HPDE6-E6E7 (cell line): ENCODE measurements around the gene EIF2B2.

Source experiments
- DNase-seq: peaks from one replicate; pipeline ENCODE4 v3.0.0; 2011; ENCODE audit warnings: missing footprints; ENCODE audit errors: extremely low spot score

The EIF2B2 gene

DNA sequence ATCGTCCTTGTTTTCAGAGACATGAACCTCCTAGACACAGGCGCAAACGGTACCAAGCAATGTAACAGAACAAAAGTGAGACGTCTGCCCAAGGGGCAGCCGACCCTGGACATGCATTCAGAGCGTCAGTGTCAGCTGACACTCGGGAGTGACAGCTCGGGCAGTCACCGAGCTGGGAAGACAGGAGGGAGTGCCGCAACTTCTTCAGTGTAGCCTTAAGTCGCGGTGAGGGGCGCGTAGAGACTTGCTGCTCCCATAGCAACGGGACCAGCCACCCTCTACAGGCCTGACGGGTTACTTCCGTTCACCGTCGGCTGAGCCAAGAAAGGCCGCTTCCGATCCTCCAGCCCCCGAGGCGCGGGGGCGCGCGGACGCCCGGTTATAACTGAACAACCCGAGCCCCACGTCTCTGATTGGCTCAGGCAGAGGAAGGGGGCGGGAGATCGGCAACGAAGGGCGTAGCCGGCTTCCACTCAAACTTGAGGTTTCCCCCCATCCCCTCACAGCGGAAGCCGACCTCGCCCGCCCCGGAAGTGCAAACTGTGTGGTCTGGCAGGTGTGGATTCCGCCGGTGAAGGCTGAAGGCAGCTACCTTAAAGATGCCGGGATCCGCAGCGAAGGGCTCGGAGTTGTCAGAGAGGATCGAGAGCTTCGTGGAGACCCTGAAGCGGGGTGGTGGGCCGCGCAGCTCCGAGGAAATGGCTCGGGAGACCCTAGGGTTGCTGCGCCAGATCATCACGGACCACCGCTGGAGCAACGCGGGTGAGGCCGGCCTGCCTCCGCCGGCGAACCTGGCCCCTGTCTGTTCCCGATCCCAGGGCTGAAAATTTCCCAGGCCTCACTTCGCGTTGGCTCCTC is at the start of gene EIF2B2:
Gene EIF2B2, plus strand, starts transcription at position 530 of the 858 bp plus-strand sequence. Its CDS starts 70 bp downstream, at position 600.
- DNase-seq: peak; percentile 97

DNA sequence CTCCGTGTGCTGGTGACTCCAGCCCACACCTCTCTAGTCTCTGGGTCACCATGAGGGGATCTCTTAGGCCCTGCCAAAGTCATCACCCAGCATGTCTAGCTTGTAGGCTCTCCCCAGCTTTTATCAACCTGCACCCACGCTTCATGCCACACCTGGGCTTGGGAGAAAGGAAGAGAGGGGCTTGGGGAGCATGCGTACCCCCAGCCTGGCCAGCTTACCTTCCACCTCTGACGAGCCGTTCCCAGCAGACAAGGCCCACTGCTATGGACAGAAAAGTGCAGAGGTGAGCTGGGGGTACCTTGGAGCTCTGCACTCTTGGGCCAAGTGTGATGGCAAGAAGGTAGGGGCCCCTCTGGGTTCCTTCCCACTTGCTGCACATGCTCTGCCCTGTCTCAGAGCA is 49.0 kb upstream of the EIF2B2 start:
- DNase-seq: no peak

DNA sequence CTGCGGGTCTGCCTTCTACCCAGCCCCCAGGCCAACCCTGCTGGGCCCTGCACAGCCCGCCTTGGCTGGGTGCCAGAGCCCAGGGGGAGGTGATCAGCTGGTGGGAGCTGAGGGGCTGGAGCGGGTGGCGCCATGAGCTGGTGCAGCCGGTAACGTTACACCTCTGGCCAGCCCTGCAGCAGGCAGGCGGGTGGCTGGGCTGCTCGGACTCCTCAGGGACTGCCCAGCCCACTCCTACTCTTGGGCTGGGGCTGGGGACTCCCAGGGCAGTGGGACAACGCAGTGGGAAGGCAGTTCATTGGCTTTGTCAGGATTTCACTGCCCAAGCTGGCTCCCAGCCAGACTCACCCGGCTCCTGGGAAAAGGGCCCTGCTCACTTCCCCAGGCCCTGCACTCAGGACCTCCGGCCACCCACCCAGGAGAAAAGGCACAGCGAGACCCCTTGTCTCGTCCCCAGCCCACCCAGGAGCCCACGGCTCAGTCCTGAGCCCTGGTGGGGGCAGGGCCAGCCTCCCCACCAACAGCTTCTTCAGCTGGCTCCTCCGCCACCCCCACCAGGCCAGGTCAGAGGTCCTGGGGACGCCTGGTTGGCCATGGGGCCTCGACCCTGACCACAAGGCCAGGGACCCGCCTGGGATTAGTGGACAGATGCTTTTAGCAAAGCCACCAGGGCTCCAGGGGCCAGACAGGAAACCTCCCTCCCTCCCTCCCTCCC is 48.3 kb upstream of the EIF2B2 start:
- no peak for DNase-seq

DNA sequence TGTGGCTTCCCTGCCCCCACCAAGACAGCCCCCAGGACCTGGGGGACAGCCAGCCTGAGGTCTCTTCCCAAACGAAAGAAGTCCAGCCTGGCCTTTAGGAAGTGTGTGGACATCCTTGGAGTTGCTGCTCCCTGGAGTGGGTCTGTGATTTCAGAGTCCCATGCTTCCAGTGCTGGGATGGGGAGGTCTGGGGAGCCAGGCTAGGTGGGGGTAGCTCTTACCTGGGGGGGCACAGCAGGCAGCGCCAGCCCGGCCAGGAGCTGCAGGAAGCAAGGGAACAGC is 47.8 kb upstream of the EIF2B2 start:
- no peak for DNase-seq

DNA sequence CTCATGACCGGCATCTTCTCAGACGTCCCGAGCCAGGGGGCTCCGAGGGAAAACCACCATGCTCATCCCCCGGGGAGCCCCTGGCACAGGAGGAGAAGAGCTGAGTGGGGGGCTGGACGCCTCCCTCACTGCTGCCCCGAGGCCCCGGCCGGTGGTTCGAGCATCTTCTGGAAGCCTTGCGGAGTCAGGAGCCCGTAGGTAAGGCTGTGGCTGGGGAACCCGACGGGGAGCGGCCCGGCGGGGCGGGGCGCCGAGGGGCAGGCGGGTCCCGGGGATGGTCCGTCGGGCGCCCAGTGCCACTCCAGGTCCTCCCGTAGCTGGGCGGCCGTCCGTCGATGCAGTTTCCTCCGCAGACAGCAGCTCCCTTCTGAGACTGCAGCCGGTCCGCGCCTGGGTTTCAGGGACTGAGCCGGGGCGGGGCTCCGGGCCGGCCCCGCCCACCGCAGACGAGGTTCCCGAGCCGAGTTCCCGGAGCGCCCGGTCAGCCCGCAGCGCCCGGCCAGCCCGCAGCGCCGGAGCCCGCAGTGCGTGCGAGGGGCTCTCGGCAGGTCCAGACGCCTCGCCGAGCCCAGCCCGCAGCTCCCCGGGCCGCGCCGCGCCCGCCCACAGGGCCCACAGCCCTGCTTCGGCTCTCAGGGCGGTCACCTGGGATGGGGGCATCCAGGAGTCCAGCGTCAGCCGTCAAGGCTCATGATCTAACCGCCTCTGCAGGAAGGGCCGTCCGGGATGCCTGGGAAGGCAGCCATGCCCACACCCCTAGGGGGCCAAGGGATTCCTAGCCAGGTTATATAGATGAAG is 47.3 kb upstream of the EIF2B2 start, which contains the start of gene PGF:
Gene PGF, minus strand, starts transcription at position 369 of the 798 bp plus-strand sequence. Its CDS starts 355 bp downstream, at position 14.
- DNase-seq: peak; percentile 49

DNA sequence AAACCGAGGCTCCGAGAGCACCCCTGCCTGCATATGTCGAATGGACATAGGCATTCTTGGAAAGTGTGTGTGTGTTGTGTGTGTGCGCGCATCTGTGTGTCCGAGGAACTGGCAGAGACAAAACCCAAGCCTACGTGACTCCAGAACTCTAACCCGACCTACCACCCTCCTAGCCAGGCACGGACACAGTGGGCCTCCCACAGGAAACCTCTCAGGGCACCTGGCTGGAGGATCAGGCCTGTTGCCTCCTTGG is 46.8 kb upstream of the EIF2B2 start:
- no peak for DNase-seq

DNA sequence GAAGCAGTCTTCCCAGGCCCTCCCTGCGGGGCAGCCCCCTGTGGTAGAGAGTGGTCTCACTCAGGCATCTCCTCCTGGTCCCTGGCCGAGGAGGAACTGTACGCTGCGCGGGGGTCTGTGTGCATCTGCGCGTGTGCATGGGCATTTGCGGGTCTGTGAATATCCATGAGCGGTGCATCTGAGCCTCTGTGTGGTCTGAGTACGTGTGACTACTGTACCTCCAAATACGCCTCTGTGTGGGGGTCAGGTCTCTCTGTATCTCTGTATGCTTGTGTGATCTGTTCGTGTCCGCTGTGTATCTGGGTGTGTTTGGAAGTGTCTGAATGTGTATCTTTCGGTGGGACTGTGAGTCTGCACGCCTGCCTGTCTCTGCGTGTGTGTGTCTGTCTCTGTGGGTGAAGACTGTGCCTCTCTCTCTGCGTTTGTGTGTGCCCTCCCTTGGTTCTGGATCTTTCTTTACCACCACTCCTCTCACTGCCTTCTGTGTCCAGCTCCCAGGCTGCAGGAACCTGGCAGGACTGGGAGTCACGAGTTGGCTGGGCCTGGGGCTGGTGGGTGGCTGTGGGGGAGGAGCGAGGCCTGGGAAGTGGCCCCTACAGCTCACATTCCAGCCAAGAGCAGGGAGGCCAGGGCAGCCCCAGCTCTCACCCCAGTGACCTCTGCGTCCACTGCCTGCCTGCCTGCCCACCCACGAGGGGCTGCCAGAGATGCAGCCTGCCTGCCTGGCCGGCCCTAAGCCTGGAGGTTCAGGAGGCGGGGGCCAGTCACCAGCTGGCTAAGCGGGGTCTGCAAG is 46.2 kb upstream of the EIF2B2 start:
- DNase-seq: no peak

DNA sequence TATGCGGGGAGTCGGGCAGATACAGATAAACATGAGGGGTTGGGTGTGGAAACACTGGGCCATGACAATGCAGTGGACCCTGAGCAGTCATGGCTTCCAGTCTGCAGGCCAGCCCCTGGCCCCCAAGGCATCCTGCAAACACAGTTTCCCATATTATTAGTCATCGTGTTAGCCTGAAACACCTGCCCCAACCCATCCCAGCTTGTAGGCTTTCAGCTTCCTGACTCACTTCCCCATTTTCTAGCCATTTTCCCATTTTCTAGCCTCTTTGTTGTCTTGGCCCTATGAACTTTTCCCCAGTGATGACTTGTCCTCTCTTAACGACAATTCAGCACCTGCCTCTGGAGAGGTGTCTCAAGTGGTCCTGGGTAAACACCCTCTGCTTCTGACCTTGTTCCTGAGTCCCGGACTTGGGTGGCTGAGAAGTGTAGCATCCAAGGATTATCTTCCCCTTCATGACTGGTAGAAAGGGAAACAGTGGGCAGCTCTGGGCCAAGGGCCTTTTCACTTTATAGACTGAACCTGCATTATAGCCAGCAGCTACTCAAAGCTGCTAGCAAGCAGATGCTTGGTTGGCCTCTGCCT is 43.0 kb upstream of the EIF2B2 start:
- peak; percentile 59 for DNase-seq

DNA sequence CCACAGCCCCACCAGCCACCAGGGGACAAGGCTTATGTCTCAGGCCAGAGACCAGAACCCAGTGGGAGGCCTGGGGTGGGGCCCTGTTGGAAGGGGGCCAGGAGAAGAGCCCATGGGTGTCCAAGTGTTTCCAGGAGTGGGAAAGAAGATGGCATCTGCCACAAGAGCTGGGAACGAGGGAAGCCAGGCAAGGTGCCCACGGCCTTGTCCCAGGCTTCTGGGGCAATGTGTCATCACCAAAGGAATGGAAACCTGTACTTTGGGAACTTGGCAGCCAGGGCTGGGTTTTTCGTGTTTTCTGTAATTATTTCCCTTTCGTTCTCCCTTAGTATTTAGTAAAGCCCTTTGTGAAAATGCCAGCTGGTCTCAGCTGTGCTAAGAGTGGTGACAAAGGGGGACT is 42.0 kb upstream of the EIF2B2 start:
- DNase-seq: no peak

DNA sequence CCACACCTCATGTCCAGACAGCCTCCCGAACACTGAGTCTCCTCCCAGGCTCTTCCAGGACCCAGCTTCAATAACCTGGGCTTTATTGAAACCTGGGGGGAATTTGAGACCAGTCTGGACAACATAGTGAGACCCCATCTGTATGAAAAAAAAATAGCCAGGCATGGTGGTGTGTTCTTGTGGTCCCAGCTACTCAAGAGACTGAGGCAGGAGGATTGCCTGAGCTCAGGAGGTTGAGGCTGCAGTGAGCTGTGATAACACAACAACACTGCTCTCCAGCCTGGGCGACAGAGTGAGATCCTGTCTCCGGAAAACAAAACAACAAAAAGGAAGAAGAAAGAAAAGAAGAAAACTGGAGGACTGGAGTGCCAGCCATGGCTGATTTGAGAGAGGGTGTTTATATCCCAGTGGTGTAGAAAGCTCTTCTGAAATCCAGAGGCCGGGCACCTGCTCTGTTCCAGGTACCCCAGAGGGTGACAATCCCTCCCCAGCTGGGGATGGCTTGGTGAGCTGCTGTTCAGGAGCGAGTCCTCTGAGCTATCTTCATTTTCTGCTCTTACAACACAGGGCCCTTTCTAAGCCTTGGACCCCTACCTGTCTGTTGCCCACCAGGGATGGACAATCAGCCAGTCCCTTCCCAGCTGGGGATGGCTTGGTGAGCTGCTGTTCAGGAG is 41.3 kb upstream of the EIF2B2 start:
- no peak for DNase-seq

DNA sequence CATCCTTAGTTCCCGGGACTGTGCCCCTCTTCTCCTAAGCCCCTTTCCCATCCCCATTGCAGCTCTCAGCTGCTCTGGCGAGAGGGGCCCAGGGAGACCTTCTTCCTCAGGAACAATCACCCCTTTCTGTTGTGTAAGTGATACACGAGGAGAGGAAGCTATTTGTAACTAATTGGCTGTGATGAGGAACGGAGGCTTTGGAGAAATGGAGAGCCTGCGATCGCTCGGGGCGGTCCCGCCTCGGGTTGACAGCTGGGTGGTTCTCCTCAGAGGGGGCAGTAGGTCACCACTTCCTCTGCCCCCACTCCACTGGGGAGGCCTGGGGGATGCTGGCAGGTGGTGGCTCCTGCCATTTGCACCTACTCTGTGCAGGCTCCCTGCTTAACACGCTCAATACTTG is 40.7 kb upstream of the EIF2B2 start:
- DNase-seq: no peak

DNA sequence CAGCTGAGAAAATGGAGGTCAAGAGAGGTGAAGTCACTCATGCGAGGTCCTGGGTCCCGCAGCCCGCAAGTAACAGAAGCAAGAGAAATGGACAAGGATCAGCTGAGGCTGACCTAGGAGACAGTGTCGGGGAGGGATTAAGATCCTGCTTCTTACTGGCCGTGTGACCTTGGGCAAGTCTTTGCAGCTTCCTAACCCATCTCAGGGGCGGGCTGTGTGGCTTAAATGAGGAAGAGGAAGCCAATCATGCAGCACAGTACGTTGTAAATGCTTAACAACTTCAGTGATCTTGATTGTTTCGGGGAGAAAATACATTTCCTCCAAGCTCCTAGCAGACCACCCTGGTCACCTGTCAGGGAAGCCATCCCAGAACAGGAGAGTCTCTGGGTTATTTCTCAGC is 40.2 kb upstream of the EIF2B2 start:
- no peak for DNase-seq

DNA sequence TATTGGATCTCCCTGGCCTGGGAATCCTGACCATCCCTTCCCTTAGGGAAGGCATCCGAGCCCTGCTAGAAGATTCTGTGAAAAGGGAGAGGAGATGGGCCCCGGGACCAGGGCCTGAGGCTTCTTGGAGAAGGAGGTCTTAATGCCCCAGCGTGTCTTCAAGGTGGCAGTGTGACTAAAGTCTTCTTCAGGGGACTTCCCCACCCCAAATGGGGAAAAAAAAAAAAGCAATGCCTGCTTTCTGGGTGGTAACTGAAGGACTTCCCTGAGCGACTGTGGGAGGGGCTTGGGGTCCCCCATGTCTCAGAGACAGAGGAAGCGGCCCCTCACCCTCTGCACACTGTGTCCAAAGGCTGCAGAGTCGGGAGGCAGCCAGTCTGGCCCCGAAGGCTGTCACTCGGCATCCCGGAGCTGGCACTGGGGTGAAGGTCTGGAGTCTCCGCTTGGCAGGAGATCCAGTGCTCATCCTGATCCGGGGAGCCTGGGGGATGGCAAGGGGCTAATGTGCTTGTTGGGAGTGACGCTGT is 39.5 kb upstream of the EIF2B2 start:
- no peak for DNase-seq

DNA sequence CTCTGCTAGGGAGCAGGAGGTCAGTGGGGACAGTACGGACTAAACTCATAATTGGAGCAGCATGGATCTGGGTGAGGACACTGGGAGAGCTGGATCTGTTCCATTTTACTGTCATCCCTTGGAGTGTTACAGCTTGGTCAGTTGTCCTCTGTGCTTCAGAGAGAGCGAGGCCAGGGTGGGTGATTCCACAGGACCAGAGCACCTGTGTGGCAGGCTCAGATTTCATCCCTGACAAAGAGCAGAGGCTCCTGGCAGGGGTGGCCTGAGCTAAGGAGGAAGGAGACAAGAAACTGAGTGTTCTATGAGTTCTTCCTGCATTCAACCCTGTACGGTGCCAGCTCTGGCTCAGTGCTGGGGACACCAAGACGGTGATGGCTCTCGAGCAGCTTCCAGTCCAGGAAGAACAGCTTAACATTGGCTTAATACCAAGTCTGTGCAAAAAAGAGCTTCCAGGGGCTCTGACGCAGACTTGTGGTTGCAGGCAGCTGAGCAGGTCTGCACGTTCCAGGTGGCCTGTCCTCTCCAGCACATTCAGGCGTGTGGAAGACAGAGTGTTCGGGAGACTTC is 38.9 kb upstream of the EIF2B2 start:
- DNase-seq: no peak

DNA sequence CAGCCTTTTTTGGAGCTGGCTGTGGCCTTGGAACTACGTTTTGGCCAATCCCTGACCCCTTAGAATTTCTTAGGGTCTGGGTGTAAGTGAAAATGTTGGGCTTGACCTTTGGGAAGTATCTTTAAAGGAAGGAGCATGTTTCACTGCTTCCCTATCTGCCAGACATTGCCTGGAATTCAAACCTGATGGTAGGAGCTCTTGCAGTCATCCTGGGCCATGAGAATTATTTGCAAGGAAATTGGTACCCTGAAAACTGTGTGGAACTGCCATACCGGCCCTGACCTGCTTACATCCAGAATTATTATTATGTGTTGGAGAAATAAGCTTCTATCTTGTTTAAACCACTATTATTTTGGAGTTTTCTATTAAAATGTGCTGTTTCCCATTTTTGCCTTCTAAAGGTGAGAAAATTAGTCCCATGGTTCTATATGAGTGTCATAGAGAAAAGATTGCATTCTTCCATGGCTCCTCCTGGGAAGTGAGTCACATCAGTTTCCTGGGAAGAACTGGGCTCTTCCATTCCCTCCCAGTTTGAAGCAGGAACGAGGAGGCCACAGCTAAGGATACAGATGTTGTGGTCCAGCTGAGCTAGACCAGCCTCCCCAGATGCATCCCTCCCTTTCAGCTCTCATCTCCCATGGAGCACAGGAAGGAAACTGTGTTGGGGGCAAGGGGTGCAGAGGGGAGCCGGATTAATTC is 37.8 kb upstream of the EIF2B2 start:
- DNase-seq: no peak

DNA sequence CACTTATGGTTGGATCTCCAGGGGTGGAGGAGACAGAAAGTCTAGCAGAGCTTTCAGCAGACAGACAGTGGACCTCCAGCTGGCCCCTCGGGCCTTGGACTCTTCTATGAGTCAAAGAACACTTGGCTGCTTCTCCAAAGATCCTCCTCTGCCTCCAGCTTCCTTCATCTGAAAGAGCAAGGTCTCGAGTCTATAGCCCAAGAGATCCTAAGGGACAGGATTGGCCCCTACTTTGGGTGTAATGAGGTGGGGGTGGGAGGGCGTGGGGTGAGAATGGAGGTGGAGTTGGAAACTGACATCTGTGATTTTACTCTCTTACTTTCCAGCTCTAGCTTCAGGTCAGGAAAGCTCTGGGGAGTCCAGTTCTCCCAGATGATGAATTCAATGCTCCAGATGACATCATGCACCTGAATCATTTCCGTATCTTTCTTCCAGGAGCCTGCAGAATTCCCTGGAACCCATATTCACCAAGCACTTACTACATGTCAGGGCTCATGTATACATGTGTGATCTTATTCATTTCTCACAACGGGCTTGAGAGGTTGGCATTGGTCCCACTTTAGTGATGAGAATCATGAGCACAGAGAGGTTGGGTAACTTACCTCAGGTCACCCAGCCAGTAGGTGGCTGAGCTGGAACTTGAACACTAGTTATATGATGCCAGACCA is 37.1 kb upstream of the EIF2B2 start:
- DNase-seq: peak; percentile 85

DNA sequence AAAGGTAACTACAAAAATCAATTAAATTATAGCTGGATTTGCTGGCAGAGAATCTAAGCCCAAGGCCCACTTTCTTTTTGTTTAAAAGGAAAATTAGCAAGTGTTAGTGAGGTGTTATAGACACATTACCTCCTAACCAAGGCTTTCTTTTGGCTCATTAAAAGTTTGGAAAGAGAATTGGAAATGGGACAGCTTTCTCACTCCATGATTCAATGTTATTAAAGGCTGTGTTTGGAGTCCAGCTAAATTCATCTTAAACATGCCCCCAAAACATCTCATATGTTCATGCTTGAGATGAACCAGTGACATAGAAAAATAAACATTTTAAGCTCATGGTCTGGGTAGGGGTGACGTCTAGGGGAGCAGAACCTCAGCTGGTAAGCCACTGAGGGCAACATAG is 33.9 kb upstream of the EIF2B2 start:
- no peak for DNase-seq

DNA sequence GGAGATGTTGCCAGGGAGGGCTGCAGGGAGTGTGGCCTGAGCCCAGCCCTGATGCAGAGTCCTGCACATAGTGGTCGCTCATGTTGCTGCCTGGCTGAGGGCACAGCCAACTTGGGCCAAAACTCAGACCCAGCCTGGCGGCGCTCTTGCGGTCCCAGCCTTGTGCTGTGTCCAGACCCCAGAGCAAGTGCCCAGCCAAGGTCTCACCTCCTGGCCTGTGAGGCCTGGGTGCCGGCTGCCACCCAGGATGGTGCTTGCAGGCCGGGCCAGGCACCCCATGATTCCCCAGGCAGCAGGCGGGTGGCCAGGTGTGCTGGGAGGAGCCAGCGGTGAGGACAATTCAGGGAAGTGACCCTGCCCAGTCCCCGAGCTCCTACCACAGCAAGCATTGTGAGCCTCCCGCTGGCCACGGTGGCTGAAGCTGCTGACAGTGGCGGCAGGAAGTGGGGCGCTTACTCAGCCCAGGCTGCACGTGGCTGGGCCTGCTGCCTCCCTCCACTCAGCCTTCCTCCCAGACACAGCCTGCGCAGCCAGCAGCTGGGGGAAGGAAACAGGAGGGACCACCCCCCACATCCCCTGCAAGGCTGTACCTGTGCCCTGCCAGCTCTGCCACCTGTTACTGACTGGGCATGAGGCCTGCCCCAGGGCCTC is 29.6 kb upstream of the EIF2B2 start:
- no peak for DNase-seq

DNA sequence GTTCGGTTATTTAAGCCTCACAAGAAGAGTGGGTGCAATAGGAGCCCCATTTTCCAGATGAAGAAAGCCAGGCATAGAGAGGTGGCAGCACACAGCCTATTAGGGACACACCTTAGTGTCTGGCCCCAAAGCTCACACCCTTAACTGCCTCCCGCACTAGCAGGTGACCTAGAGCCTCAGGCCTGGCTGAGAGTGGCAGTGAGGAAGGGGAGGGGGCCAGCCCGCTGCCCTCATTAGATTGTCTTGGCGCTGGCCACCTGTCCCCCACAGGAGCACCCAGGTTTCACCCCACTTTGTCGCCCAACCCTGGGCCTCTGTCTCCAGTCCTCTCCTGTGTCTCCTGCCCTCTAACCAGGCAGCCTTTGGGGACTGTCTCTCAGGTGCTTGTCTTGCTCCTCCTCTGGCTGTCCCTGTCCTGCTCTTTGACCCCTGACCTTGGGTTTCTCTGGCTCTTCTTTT is 28.8 kb upstream of the EIF2B2 start:
- DNase-seq: no peak
